ENCODE measurements around the gene OR51B4.
"Not testable (repeated sequence)": the region's sequence is repeated elsewhere in the genome, so short reads cannot be mapped to it uniquely, and the experiment has no call there.

Gene OR51B4

DNA sequence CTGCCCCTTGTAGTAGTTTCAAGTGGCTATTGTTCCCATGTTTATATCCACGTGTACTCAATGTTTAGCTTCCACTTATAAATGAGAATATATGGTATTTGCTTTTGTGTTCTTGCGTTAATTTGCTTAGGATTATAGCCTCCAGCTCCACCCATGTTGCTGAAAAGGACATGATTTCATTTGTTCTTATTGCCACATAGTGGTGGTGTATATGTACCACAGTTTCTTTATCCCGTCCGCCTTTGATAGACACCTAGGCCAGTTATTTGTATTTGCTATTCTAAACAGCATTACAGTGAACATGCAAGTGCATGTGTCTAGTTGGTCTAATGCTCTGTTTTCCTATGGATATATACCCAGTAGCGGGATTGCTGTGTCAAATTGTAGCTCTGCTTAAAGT is 15.5 kb upstream of the OR51B4 start:
- H3K27me3 ChIP-seq (ENCODE audit: control insufficient read depth in 1 of 2, insufficient read depth in 2 of 2, low read length in 2 of 2), result no peaks in the 10 kb centered on the region
- H3K4me3 ChIP-seq (ENCODE audit: low read depth in 1 of 2, low read length in 2 of 2), result no peak overlapping the region
- H3K9ac ChIP-seq (ENCODE audit: low read length), result no peak overlapping the region
- no peak overlapping the region for H3K27ac ChIP-seq (ENCODE audit: low read depth, low read length)
- H3K36me3 ChIP-seq (ENCODE audit: insufficient read depth, low read length), result no peaks in the 10 kb centered on the region
- H3K9me3 ChIP-seq (ENCODE audit: low read length), result no peaks in the 10 kb centered on the region
- H3K4me1 ChIP-seq (ENCODE audit: insufficient read depth, low read length), result no peaks in the 10 kb centered on the region

DNA sequence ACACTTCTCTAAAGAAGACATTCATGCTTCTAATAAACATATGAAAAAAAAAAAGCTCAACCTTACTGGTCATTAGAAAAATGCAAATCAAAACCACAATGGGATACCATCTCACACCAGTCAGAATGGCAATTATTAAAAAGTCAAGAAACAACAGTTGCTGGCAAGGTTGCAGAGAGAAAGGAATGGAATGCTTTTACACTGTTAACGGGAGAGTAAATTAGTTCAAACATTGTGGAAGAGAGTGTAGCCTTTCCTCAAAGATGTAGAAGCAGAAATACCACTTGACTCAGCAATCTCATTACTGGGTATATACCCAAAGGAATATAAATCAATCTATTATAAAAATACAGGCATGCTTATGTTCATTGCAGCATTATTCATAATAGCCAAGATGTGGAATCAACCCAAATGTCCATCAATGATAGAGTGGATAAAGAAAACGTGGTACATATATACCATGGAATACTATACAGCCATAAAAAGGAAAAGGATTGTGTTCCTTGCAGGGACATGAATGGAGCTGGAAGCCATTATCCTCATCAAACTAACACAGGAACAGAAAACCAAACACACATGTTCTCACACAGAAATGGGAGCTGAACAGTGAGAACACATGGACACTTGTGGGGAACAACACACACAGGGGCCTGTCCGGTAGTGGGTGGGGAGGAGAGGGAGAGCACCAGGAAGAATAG is 11.7 kb upstream of the OR51B4 start:
- H3K27ac ChIP-seq (ENCODE audit: low read depth, low read length); H3K4me3 ChIP-seq (ENCODE audit: low read depth in 1 of 2, low read length in 2 of 2); H3K36me3 ChIP-seq (ENCODE audit: insufficient read depth, low read length); H3K9me3 ChIP-seq (ENCODE audit: low read length); H3K9ac ChIP-seq (ENCODE audit: low read length); H3K4me1 ChIP-seq (ENCODE audit: insufficient read depth, low read length); H3K27me3 ChIP-seq (ENCODE audit: control insufficient read depth in 1 of 2, insufficient read depth in 2 of 2, low read length in 2 of 2): not testable (repeated sequence)

DNA sequence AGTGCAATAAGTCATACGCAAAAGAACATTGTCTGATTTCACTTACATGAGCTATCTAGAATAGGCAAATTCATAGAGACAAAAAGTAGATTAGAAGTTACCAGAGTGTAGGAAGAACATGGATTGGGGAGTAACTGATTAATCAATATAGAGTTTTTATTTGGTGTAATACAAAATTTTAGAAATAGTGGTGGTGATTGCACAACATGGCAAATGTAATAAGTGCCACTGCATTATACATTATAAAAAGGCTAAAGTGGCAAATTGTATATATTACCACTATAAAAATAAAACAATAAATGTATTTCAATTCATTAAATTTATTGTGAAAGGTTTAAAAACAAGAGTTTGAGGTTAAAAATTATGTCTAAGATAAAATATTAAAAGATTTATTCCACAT is 8.7 kb upstream of the OR51B4 start:
- H3K4me3 ChIP-seq (ENCODE audit: low read depth in 1 of 2, low read length in 2 of 2), result no peak overlapping the region
- no peak overlapping the region for H3K27ac ChIP-seq (ENCODE audit: low read depth, low read length)
- H3K9me3 ChIP-seq (ENCODE audit: low read length), result no peaks in the 10 kb centered on the region
- no peaks in the 10 kb centered on the region for H3K4me1 ChIP-seq (ENCODE audit: insufficient read depth, low read length)
- no peaks in the 10 kb centered on the region for H3K36me3 ChIP-seq (ENCODE audit: insufficient read depth, low read length)
- H3K27me3 ChIP-seq (ENCODE audit: control insufficient read depth in 1 of 2, insufficient read depth in 2 of 2, low read length in 2 of 2), result no peaks in the 10 kb centered on the region
- no peak overlapping the region for H3K9ac ChIP-seq (ENCODE audit: low read length)

DNA sequence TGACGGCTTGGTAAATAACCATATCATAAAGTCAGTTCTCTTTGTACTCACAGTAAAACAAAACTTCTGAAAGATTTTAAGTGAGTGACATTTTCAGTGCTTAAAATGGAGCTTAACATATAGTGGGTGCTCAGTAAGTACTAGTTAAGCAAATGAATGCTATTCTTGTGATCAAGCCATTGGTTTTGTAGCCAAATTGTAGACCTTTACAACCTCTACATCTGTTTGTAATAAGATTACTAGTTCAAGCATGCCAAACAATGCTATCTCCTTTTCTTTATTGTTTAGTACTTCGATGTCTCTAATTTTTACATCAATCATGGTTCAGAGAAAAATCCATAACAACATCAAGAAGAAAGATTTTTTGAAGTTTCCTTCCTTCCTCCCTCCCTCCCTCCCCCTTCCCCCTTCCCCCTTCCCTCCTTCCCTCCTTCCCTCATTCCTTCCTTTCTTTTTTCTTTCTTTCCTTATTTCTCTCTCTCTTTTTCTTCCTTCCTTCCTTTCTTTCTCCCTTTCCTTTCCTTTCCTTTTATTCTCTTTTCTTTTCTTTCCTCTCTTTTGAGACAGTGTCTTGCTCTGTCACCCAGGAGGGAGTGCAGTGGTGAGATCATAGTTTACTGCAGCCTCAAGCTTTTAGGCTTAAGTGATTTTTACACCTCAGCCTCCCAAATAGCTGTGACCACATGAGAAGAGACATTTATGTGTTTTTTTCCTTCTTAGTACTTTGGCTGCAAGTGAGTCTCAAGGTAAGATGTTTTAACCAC is 5.7 kb upstream of the OR51B4 start:
- Histone ChIP-seq H3K9ac (ENCODE audit: low read length) (no peak overlapping the region), H3K27me3 (ENCODE audit: control insufficient read depth in 1 of 2, insufficient read depth in 2 of 2, low read length in 2 of 2) (no peaks in the 10 kb centered on the region), H3K27ac (ENCODE audit: low read depth, low read length) (no peak overlapping the region), H3K36me3 (ENCODE audit: insufficient read depth, low read length) (no peaks in the 10 kb centered on the region), H3K9me3 (ENCODE audit: low read length) (no peaks in the 10 kb centered on the region), H3K4me3 (ENCODE audit: low read depth in 1 of 2, low read length in 2 of 2) (no peak overlapping the region), H3K4me1 (ENCODE audit: insufficient read depth, low read length) (no peaks in the 10 kb centered on the region)

DNA sequence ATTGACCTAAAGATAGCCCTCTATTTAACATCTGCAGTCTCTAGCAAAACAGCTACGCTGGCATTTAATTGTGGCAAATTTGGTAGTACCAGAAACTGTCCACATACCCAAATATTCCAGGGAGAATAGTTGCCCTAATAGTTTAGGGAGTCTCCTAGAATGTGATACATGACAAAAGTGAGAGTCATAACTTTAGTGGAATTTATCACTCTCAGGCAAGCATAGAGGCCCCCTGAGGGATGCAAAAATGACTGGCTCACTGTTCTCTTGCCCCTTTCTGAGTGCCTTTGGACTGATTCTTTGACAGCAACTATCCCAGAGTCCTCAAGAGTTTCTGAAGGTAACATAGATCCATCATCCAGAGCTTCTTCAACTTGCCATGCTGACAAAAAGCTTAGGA is 2.3 kb upstream of the OR51B4 start:
- no peaks in the 10 kb centered on the region for H3K27me3 ChIP-seq (ENCODE audit: control insufficient read depth in 1 of 2, insufficient read depth in 2 of 2, low read length in 2 of 2)
- H3K36me3 ChIP-seq (ENCODE audit: insufficient read depth, low read length), result no peaks in the 10 kb centered on the region
- H3K4me3 ChIP-seq (ENCODE audit: low read depth in 1 of 2, low read length in 2 of 2), result no peak overlapping the region
- no peak overlapping the region for H3K27ac ChIP-seq (ENCODE audit: low read depth, low read length)
- H3K4me1 ChIP-seq (ENCODE audit: insufficient read depth, low read length), result no peaks in the 10 kb centered on the region
- no peaks in the 10 kb centered on the region for H3K9me3 ChIP-seq (ENCODE audit: low read length)
- no peak overlapping the region for H3K9ac ChIP-seq (ENCODE audit: low read length)

DNA sequence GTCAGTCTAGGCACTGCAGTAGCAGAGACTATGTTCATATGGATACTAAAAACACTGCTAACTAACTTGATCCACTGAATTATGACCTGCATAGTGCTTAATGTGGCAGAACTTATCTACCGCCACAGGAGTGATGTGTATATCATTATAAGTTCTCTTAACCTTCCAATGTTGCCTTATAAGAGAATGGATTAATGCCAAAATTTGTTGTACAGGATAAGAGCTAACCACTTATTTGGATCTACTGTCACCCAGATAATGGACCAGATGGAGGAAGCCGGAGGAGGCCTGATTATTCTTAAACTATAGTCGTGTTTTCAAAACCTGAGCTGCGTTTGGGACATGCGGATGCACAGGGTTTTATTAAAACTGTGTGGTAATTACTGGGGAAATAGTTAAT is 1.9 kb upstream of the OR51B4 start:
- no peak overlapping the region for H3K4me3 ChIP-seq (ENCODE audit: low read depth in 1 of 2, low read length in 2 of 2)
- no peak overlapping the region for H3K9ac ChIP-seq (ENCODE audit: low read length)
- no peaks in the 10 kb centered on the region for H3K27me3 ChIP-seq (ENCODE audit: control insufficient read depth in 1 of 2, insufficient read depth in 2 of 2, low read length in 2 of 2)
- H3K36me3 ChIP-seq (ENCODE audit: insufficient read depth, low read length), result no peaks in the 10 kb centered on the region
- H3K27ac ChIP-seq (ENCODE audit: low read depth, low read length), result no peak overlapping the region
- H3K9me3 ChIP-seq (ENCODE audit: low read length), result no peaks in the 10 kb centered on the region
- H3K4me1 ChIP-seq (ENCODE audit: insufficient read depth, low read length), result no peaks in the 10 kb centered on the region

DNA sequence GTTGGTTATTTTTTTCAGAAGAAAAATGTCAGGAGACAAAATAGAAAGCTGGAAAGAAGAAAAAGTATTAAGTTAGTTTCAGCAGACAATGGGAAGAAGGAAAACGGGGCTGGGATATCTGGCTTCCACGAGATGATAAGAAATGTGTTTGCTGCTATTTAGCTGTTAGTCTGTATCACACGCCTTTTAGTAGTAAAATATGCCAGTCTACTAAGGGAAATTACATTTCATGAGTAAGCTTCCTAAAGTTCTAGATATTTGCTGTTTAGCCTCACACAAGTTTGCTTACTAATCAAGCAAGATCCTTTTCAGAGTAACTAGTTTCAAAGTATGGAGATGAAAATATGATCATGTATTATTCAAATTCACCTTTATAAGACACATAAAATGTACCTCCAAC is 1.5 kb downstream of the OR51B4 start:
- H3K27me3 ChIP-seq (ENCODE audit: control insufficient read depth in 1 of 2, insufficient read depth in 2 of 2, low read length in 2 of 2), result no peaks in the 10 kb centered on the region
- H3K4me3 ChIP-seq (ENCODE audit: low read depth in 1 of 2, low read length in 2 of 2), result no peak overlapping the region
- no peak overlapping the region for H3K27ac ChIP-seq (ENCODE audit: low read depth, low read length)
- H3K9ac ChIP-seq (ENCODE audit: low read length), result no peak overlapping the region
- no peaks in the 10 kb centered on the region for H3K9me3 ChIP-seq (ENCODE audit: low read length)
- H3K36me3 ChIP-seq (ENCODE audit: insufficient read depth, low read length), result no peaks in the 10 kb centered on the region
- H3K4me1 ChIP-seq (ENCODE audit: insufficient read depth, low read length), result no peaks in the 10 kb centered on the region

DNA sequence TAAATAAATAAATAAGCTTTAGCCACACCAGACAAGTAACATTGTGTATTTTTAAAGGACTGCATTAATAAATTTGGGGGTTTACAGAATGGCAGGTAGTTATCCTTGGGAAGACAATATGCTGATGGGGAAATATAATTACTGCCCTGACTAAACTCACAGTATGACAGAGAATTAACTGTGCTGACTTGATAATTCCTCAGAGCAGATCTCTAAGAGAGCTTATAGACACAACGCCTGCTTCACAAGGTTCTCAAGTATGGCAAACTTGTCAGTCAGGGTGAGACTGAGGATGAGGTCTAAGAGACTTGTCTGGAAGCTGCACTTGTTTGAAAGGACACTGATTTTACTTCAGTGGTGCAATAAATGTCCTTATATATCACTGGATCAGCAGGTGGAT is 3.3 kb downstream of the OR51B4 start:
- no peak overlapping the region for H3K9ac ChIP-seq (ENCODE audit: low read length)
- H3K27ac ChIP-seq (ENCODE audit: low read depth, low read length), result no peak overlapping the region
- no peaks in the 10 kb centered on the region for H3K4me1 ChIP-seq (ENCODE audit: insufficient read depth, low read length)
- no peak overlapping the region for H3K4me3 ChIP-seq (ENCODE audit: low read depth in 1 of 2, low read length in 2 of 2)
- H3K9me3 ChIP-seq (ENCODE audit: low read length), result no peaks in the 10 kb centered on the region
- no peaks in the 10 kb centered on the region for H3K36me3 ChIP-seq (ENCODE audit: insufficient read depth, low read length)
- no peaks in the 10 kb centered on the region for H3K27me3 ChIP-seq (ENCODE audit: control insufficient read depth in 1 of 2, insufficient read depth in 2 of 2, low read length in 2 of 2)

DNA sequence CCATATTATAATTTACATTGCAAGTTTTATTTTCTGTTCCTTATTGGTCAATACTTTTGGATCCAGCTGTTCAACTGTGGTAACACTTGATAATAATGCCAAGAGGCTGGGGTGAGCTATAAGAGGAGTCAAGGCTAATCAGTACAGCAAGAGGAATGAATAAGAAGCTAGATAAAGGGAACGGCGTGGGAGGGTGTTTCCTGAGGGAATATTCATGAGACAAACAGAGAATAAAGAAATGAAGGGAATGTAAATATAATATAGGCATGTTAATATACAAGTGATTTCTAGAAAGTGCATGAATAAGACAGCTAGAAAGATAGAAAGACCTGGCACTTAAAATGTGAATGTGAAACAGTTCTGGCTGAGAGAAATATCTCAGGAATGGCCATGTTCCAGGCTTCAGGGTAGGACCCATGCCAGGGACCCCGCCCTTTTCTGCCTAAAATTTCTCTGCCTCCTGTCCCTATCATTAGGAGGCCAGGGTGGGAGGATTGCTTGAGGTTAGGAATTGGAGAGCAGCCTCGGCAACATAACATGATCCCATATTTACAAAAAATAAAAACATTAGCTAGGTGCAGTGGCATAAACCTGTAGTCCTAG is 3.9 kb downstream of the OR51B4 start:
- H3K27ac ChIP-seq (ENCODE audit: low read depth, low read length), result no peak overlapping the region
- no peak overlapping the region for H3K4me3 ChIP-seq (ENCODE audit: low read depth in 1 of 2, low read length in 2 of 2)
- no peak overlapping the region for H3K9ac ChIP-seq (ENCODE audit: low read length)
- H3K27me3 ChIP-seq (ENCODE audit: control insufficient read depth in 1 of 2, insufficient read depth in 2 of 2, low read length in 2 of 2), result no peaks in the 10 kb centered on the region
- no peaks in the 10 kb centered on the region for H3K9me3 ChIP-seq (ENCODE audit: low read length)
- H3K4me1 ChIP-seq (ENCODE audit: insufficient read depth, low read length), result no peaks in the 10 kb centered on the region
- no peaks in the 10 kb centered on the region for H3K36me3 ChIP-seq (ENCODE audit: insufficient read depth, low read length)

DNA sequence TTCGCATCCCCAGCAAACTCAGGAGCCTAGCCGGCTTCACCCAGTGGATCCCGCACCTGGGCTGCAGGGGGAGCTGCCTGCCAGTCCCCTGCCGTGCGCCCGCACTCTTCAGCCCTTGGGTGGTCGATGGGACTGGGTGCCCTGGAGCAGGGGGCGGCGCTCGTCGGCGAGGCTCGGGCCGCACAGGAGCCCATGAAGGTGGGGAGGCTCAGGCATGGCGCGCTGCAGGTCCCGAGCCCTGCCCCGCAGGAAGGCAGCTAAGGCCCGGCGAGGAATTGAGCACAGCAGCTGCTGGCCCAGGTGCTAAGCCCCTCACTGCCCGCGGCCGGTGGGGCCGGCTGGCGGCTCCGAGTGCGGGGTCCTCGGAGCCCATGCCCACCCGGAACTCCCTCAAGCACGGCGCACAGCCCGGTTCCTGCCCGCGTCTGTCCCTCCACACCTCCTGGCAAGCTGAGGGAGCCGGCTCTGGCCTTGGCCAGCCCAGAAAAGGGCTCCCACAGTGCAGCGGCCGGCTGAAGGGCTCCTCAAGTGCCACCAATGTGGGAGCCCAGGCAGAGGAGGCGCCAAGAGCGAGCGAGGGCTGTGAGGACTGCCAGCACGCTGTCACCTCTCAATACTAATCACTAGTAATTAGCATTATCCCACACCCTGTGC is 7.3 kb downstream of the OR51B4 start:
- not testable (repeated sequence) for H3K27ac ChIP-seq (ENCODE audit: low read depth, low read length)

DNA sequence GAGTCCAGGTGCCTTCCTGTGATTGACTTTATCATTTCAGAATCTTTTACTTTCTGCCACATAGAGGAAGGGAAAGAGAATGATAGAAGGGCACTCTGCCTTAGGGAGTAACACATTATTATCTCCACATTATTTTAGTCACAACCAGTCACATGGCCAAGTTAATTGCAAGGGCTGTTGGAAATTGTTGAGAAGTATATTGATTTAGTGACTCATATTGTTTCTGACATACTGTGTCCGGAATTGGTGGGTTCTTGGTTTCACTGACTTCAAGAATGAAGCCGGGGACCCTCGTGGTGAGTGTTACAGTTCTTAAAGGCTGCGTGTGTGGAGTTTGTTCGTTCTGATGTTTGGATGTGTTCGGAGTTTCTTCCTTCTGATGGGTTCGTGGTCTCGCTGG is 8.7 kb downstream of the OR51B4 start:
- no peak overlapping the region for H3K4me3 ChIP-seq (ENCODE audit: low read depth in 1 of 2, low read length in 2 of 2)

More for the DNA sequence above, 7.3 kb downstream of the OR51B4 start:
- not testable (repeated sequence) for H3K9ac ChIP-seq (ENCODE audit: low read length); H3K36me3 ChIP-seq (ENCODE audit: insufficient read depth, low read length); H3K4me1 ChIP-seq (ENCODE audit: insufficient read depth, low read length); H3K27me3 ChIP-seq (ENCODE audit: control insufficient read depth in 1 of 2, insufficient read depth in 2 of 2, low read length in 2 of 2); H3K9me3 ChIP-seq (ENCODE audit: low read length); H3K4me3 ChIP-seq (ENCODE audit: low read depth in 1 of 2, low read length in 2 of 2)

More for the DNA sequence above, 8.7 kb downstream of the OR51B4 start:
- H3K27ac ChIP-seq (ENCODE audit: low read depth, low read length), result no peak overlapping the region
- no peaks in the 10 kb centered on the region for H3K36me3 ChIP-seq (ENCODE audit: insufficient read depth, low read length)
- H3K27me3 ChIP-seq (ENCODE audit: control insufficient read depth in 1 of 2, insufficient read depth in 2 of 2, low read length in 2 of 2), result no peaks in the 10 kb centered on the region
- no peak overlapping the region for H3K9ac ChIP-seq (ENCODE audit: low read length)
- H3K4me1 ChIP-seq (ENCODE audit: insufficient read depth, low read length), result no peaks in the 10 kb centered on the region
- no peaks in the 10 kb centered on the region for H3K9me3 ChIP-seq (ENCODE audit: low read length)
